Measurements from ENCODE around the gene KLF12. TPM values are rescaled to one million over a fixed set of nuclear protein-coding genes. Genes with fewer than 3 reads are reported as not detected.

The KLF12 gene
- total RNA-seq, 1 donor from 2014 or later = 33.5 TPM

GRCh38 chr13:74104661-74105275 lies 29.4 kb downstream of the KLF12 start:
- intact Hi-C loops (cut with micrococcal nuclease) = no loop called here

GRCh38 chr13:74103970-74104555 lies 30.1 kb downstream of the KLF12 start:
- intact Hi-C loops (cut with micrococcal nuclease) = no loop called here

DNA sequence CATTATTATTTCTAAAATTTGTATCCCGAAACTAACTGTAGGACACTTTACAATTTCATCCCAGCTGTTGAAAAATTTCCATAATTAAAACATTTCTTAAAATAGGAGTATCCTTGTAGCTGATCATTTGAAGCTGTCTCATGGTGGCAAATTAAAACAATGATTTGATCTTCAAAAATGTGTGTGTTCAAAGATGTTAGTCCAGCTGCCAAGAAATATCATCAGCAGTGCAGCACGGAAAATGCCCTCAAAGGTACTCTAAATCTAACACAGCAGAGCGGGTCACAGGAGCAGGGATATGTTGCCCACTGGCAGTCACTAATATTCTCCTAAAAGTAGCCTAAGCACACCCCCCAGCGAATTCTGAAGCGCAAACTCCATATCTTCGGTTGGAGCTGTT lies 31.0 kb downstream of the KLF12 start:
- intact Hi-C loops (cut with micrococcal nuclease) = no loop called here

DNA sequence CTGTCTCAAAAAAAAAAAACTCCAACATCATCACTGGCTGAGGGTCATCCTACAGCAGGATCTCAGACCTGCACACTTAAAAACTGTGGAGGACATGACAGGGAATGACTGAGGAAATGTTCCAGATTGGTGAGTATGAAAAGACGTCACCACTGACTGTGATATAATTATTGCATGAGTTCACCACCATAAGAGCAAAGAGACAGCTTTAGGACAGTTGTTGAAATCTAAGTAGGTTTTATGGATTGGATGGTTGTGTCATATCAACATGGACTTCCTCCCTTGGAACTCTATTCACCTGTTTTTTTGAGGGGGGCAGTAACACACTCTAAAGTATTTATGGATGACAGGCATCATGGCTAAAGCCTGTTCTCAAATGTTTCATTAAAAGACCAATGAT lies 31.5 kb downstream of the KLF12 start:
- intact Hi-C loops (cut with micrococcal nuclease) = no loop called here

GRCh38 chr13:74101436-74101835 lies 32.8 kb downstream of the KLF12 start:
- intact Hi-C loops (cut with micrococcal nuclease) = no loop called here

DNA sequence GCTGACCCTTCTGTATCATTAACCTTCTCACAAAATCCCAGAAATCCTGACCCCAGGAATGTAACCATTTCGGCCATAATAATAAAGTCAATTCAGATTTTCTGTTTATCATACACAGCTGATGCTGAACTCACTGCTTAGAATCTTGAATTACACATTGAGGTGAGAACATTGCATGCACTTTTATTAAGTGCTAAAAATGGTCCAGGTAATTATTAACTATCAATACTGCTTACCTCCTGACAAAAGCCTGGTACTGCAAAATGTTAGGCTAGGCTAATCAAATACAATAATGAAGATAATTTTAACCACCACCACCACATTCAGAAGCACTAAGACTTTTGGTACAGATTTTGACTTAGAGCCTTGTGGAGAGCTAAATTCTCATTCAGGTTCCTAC lies 36.1 kb downstream of the KLF12 start:
- intact Hi-C loops (cut with micrococcal nuclease) = no loop called here

DNA sequence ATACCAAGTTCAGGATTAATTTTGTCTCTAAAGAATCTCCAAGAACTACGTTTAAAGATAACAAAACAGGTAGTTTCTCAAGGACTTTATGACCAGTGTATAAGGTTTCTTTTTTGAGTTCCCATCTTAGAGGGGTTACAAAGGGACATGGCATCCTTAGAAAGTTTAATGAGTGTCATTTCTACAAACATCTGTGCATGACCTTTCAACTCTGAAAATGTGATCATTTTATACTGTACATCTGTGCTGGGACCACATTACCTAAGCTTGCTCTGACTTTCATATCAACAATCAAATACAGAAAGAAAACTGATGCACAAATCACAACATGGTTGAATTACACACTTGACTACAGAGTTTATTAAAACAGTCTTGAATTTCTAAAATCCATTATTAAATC lies 37.1 kb downstream of the KLF12 start:
- intact Hi-C loops (cut with micrococcal nuclease) = no loop called here

GRCh38 chr13:74093691-74094090 lies 40.5 kb downstream of the KLF12 start:
- intact Hi-C loops (cut with micrococcal nuclease) = loop anchor here (5.0 kb wide), 1 partner anchor 34 kb away; no protein-coding TSS in a partner anchor

DNA sequence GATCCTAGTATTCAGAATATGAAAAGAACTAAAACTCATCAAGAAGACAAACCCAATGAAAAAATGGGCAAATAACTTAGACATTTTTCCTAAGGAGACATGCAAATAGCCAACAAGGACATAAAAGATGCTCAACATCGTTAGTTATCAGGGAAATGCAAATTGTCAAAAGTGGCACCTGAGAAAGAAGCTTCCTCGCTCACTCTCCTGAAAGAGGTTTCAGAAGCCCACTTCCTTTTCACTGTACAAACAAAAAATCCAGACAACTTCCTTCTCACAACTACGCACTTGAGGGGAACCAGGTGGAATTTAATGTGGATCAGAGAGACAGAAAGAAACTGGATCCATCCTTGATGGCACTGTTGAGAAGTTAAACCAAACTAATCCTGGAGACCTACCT lies 41.5 kb downstream of the KLF12 start:
- intact Hi-C loops (cut with micrococcal nuclease) = loop anchor here (5.0 kb wide), 1 partner anchor 35 kb away; no protein-coding TSS in a partner anchor

GRCh38 chr13:74090869-74091605 lies 43.2 kb downstream of the KLF12 start:
- intact Hi-C loops (cut with micrococcal nuclease) = loop anchor here (1.0 to 5.0 kb wide), 2 partner anchors 29 to 36 kb away; no protein-coding TSS in a partner anchor

DNA sequence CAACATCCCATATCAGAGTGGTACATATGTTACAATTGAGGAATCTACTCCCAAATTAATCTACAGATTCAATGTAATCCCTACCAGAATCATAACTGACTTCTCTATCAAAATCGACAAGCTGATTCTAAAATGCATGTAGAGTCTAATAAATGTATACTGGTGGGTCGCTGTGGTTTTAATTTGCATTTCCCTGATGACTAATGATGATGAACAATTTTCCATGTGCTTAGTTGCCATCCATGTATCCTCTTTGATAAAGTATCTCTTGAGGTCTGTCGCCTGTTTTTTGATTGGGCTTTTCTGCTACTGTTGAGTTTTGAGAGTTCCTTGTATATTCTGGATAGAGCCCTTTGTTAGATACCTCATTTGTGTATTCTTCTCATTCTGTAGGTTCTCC lies 43.8 kb downstream of the KLF12 start:
- intact Hi-C loops (cut with micrococcal nuclease) = loop anchor here (5.0 kb wide), 1 partner anchor 37 kb away; no protein-coding TSS in a partner anchor

DNA sequence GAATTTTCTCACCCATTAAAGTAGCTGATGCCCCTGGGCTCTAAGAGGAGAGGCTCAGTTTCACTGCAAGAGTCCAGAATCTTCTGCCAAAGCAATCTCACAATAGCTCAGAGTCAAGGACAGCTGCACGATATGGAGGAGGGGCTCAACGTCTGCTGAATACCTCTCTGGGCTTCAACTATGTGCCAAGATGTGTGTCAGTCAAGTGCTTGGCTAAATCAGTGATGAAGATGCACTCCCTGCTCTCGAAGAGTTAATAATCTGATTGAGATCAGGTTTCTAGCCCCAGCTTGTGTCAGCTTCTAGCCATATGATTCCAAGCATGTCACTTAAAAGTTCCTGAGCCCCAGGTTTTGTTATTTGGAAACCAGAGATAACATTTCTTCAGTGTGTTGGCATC lies 46.8 kb downstream of the KLF12 start:
- intact Hi-C loops (cut with micrococcal nuclease) = no loop called here
